GM12891 (cell line): ENCODE data around the gene FAM3D. TPM values are rescaled to one million over a fixed set of nuclear protein-coding genes. Genes with fewer than 3 reads are reported as not detected.
"Not testable (repeated sequence)": the region's sequence is repeated elsewhere in the genome, so short reads cannot be mapped to it uniquely, and the experiment has no call there.

ENCODE experiments used
- DNase-seq: peaks from one replicate; pipeline ENCODE4 v3.0.0; 2011; ENCODE audit warnings: low spot score; ENCODE audit not compliant: insufficient read length
- FAIRE-seq: peaks from 2 replicates; lab custom pipeline; 2011; peaks lifted over from hg19 to GRCh38; lab: Jason Lieb, UNC
- PAX5 ChIP-seq: IDR thresholded peaks from 2 replicates; pipeline ENCODE4 v1.6.1; 2011; ENCODE audit warnings: low read length, moderate library complexity, mild to moderate bottlenecking; ENCODE audit not compliant: insufficient read depth, severe bottlenecking
- POLR2A ChIP-seq: IDR thresholded peaks from 2 replicates; pipeline ENCODE4 v1.6.1; 2011; ENCODE audit warnings: low read depth, low read length, control low read depth
- POLR2AphosphoS5 ChIP-seq: IDR thresholded peaks from 2 replicates; pipeline ENCODE4 v1.6.1; 2011; ENCODE audit warnings: low read depth, low read length, control low read depth
- POU2F2 ChIP-seq: IDR thresholded peaks from 2 replicates; pipeline ENCODE4 v1.6.1; 2011; ENCODE audit warnings: low read depth, mild to moderate bottlenecking, control low read depth, low read length, moderate library complexity
- SPI1 ChIP-seq: IDR thresholded peaks from 2 replicates; pipeline ENCODE4 v1.6.1; 2011; ENCODE audit warnings: low read depth, low read length, control low read depth
- TAF1 ChIP-seq: IDR thresholded peaks from 2 replicates; pipeline ENCODE4 v1.6.1; 2011; ENCODE audit warnings: low read depth, low read length, control low read depth
- polyA plus RNA-seq: library from polyadenylated mRNA; unstranded; fragments of >200 nt; gene quantifications from one replicate; pipeline ENCODE4 v1.2.1, GENCODE V29; 2012; ENCODE audit warnings: low read depth, missing spikeins, inconsistent platforms; ENCODE audit not compliant: missing spikeins

FAM3D gene, protein sequence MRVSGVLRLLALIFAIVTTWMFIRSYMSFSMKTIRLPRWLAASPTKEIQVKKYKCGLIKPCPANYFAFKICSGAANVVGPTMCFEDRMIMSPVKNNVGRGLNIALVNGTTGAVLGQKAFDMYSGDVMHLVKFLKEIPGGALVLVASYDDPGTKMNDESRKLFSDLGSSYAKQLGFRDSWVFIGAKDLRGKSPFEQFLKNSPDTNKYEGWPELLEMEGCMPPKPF
- polyA plus RNA-seq = not detected

DNA sequence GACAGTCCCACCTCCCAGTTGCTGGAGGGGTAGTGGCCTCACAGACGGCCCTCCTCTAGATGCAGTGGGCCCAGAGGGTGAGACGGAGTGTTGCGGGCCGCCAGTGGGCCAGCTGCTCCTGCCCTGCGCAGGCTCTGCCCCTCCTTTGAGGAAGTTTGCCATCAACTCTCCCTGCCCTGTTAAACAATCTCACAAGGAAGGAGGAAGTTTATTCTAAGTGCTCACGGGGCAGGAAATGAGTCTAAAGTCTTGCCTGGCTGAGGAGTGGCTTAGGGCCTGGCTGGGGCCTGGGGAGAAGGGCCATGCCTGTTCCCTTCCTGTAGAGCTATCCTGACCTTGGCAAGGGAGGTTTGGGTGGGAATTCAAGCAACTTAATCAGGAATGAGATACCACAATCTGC is at the start of gene FAM3D:
Gene FAM3D, minus strand, starts transcription at position 92 of the 400 bp plus-strand sequence. CDS start 11,211 bp downstream, outside the sequence.
- FAIRE-seq = no peak
- TF ChIP-seq TAF1 (no peak), POLR2A (no peak), PAX5 (no peak), POLR2AphosphoS5 (no peak), SPI1 (no peak), POU2F2 (no peak)
- DNase-seq = no peak

DNA sequence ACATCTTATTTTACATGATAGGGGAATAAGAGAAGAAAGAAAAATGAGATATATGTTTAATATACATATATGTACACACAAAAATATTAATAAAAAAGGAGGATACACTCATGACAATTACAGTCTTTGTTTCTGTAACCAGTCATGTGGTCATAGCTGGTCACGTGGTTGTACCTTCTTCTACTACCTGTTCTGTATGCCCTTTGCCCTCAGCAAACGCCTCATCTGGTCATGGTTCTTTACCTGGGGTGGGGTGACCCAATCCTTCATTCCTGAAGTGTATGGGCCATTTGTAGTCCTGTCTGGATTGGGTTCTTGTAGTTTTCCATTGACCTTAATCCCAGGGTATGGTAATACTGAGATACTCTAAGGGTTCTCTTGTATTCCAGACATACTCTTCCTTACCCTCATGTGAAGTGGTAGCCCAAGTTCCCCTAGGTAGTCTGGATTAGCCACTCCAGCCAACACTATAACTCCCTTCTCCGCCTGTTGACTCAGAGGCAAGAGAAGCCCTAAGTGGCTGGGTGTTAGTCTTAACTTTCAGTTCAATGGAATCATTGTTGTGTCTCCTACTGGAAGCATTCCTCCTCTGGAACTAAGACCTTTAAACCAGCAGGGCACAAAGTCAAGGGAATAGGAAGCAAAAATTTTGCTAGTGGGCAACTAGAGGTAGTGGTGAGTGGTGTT is 47.3 kb upstream of the FAM3D start:
- FAIRE-seq (no peak), DNase-seq (no peak)
- TF ChIP-seq POU2F2 (no peak), POLR2A (no peak)

DNA sequence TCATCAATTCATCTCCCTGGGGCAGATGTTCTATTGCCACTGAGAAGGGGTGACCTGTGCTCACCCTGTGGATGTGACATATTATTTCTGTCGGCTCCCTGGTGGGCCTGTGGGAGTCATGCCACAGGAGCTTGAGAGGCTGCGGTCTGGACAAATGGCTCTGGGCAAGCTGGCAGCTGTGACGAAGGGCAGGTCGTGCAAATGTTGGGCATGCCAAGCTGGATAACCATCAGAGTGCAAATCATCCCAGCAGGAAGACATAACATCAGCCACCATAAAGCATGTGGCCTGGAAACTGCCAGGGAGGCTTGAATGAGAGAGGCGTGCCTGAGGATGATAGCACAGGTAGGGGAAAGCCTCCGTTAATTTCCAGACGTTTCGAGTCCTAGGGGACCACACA is 45.3 kb upstream of the FAM3D start:
- FAIRE-seq = no peak
- TF ChIP-seq POU2F2 = no peak
- no peak for TF ChIP-seq POLR2A
- no peak for TF ChIP-seq PAX5
- no peak for TF ChIP-seq TAF1
- no peak for TF ChIP-seq POLR2AphosphoS5
- TF ChIP-seq SPI1 = no peak
- no peak for DNase-seq

DNA sequence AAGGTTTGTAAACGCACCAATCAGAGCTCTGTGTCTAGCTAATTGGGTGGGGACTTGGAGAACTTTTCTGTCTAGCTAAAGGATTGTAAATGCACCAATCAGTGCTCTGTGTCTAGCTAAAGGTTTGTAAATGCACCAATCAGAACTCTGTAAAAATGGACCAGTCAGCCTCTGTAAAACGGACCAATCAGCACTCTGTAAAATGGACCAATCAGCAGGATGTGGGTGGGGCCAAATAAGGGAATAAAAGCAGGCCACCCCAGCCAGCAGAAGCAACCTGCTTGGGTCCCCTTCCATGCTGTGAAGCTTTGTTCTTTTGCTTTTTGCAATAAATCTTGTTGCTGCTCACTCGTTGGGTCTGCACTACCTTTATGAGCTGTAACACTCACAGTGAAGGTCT is 42.4 kb upstream of the FAM3D start:
- not testable (repeated sequence) for FAIRE-seq, DNase-seq

DNA sequence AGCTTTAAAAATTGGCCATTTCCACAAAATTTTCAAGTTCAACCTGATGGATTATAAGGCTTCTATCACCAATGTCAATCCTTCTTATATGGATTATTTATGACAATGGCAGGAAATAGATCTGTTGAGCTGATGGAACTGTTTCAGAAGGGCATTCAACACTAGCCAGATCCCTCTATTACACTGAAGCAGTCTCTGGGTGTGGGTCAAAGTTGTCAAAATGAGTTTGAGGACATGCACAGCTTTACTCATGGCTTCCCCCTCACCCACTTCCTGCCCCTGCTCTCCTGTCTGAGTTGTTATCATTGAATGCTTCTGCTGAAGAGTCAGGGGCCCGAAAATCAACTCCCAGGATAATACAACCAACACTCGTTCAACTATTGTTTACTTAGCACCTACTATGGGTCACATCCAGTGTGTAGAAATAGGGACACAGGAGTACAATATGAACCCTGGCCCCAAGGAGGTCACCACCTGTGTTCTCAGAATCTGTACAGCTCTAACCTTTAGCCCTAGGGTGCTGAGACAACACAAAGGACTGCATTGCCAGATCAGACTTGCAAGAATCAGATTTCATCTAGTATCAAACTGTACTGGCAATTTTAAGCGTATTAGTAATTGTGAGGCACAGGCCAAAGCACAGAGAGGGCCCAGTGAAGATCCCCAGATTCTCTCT is 41.7 kb upstream of the FAM3D start:
- FAIRE-seq (no peak), DNase-seq (no peak)
- TF ChIP-seq POU2F2 (no peak), POLR2A (no peak), POLR2AphosphoS5 (no peak), SPI1 (no peak), PAX5 (no peak), TAF1 (no peak)

DNA sequence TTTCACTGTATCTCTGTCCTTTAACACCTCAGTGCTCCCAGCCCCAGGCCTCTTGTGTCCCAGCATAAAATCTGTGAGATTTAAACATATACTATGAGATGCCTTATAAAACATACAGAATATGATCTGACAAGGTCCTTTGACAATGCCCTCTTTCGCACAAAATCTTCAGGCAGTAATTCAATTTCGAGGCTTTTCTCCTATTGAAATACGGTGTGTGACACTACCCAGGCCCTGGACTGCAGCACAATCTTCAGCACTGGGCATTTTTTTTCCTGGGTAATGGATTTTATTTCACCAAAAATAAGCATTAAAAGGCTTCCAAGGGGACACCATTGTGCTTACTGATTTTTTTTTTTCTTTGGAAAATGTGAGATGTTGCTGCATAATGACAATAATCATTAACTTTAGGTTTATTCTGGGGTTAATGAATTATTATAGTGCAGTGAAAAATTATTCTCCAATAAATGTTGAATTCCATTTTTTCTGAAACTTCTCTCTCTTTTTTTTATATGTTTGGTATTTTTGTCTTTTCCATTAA is 40.9 kb upstream of the FAM3D start:
- FAIRE-seq (no peak), DNase-seq (no peak)

DNA sequence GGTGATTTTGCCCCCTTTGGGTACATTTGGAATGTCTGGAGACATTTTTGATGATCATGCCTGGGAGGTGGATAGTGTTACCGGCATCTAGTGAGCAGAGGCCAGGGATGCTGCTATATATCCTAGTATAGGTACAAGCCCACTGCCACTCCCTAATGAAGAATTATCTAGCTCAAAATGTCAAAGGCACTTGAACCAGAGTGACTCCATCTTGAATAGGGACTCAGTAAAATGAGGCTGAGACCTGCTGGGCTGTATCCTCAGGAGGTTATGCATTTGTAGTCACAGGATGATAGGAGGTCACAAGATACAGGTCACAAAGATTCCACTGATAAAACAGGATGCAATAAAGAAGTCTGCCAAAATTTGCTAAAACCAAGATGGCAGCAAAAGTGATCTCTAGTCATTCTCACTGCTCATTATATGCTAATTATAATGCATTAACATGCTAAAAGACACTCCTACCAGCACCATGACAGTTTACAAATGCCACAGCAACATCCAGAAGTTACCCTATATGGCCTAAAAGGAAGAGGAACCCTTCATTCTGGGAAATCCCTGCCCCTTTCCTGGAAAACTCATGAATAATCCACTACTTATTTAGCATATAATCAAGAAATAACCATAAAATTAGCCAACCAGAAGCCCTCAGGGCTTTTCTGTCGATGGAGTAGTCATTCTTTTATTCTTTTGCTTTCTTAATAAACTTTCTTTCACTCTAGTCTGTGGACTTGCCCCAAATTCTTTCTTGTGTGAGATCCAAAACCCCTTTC is 40.0 kb upstream of the FAM3D start:
- no peak for TF ChIP-seq PAX5
- TF ChIP-seq TAF1 = no peak
- no peak for TF ChIP-seq POU2F2
- TF ChIP-seq SPI1 = no peak
- no peak for TF ChIP-seq POLR2AphosphoS5
- no peak for TF ChIP-seq POLR2A
- FAIRE-seq = no peak

More for the DNA sequence above, 40.9 kb upstream of the FAM3D start:
- TF ChIP-seq PAX5 (no peak), POLR2AphosphoS5 (no peak), POU2F2 (no peak), POLR2A (no peak), TAF1 (no peak), SPI1 (no peak)

DNA sequence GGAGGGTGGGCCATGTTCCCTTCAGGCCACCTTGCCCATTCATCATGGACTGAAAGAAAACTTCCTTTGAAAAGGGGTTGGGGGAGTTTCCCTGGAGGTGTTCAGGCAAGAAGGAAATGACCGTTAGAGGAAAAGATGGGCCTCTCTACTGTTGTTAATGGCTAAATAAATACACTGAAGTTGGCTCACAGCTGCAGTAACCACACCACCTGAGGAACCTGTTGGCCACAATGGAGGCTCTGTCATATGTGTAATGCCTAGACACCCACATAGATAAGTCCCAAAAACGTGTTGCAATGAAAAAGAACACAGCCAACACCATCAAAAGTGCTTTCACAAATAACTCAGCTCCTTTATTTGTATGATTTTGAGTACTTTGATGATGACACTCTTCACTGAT is 38.2 kb upstream of the FAM3D start:
- FAIRE-seq (no peak), DNase-seq (no peak)
- TF ChIP-seq TAF1 (no peak), POU2F2 (no peak)

More for the DNA sequence above, 40.0 kb upstream of the FAM3D start:
- DNase-seq = no peak

DNA sequence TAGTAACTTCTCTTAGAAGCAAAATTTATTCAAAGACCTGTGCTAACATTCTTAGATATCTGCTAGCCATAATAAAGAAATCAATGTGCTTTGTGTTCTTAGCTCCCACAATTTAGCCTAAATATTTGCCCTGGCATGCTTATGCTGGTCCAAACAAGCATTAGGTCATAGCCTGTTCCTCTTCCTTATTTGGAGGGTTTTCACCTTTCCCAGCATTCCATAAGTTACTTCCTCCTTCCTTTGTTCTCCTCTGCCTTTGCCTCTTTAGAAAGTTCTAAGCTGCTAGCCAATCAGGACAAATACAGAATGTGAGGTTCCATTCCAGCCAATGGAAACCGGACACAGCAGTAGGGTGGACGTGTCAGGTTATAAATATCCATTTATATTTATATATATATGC is 37.7 kb upstream of the FAM3D start:
- not testable (repeated sequence) for DNase-seq, FAIRE-seq

DNA sequence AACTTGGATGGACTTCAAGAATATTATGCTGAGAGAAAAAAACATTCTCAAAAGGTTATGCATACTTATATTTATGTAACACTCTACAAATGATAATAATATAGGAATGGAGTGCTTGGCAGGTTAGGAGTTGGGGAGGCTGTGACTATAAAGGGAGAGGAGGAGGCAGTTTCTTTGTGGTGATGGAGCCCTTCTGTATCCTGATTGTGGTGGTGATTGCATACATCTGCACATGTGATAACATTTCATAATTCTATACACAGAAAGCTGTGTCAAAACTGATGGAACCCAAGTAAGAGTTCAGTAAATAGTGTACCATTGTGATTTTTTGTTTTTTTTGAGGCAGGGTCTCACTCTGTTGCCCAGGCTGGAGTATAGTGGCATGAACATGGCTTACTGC is 31.7 kb upstream of the FAM3D start:
- DNase-seq (no peak), FAIRE-seq (no peak)
- TF ChIP-seq POLR2A (no peak), TAF1 (no peak)
